ENCODE results near the gene DDX11.
A peak's percentile ranks its signal among the peaks of the same experiment; 100 is the strongest.
"Not testable (repeated sequence)": the region's sequence is repeated elsewhere in the genome, so short reads cannot be mapped to it uniquely, and the experiment has no call there.

DDX11 gene

DNA sequence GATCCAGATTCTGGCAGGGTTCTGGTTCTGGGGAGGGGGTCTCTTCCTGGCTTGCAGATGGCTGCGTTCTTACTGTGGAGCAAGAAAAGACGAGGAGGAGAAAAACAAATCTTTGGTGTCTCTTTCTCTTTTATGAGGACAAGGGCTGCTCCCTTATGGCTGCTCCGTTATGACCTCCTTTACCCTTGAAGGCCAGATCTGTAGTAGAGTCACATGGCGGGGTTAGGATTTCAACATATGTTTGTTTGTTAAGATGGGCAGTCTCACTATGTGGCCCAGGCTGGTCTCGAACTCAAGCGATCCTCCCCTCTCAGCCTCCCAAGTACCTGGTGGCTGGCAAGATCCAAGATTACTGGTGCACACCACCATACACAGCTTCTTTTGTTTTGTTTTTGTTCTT, 5.8 kb downstream of the DDX11 start:
- DNase-seq; H3K4me3 Mint-ChIP-seq; H3K9me3 Mint-ChIP-seq; H3K27me3 Mint-ChIP-seq; H3K27ac Mint-ChIP-seq; ATAC-seq (replicated peaks): not testable (repeated sequence)
- H3K4me1 Mint-ChIP-seq, result peaks cover 15 to 17% of the 10 kb centered on the region in 2 donors
- H3K36me3 Mint-ChIP-seq, result peaks cover 31 to 36% of the 10 kb centered on the region in 2 donors

DNA sequence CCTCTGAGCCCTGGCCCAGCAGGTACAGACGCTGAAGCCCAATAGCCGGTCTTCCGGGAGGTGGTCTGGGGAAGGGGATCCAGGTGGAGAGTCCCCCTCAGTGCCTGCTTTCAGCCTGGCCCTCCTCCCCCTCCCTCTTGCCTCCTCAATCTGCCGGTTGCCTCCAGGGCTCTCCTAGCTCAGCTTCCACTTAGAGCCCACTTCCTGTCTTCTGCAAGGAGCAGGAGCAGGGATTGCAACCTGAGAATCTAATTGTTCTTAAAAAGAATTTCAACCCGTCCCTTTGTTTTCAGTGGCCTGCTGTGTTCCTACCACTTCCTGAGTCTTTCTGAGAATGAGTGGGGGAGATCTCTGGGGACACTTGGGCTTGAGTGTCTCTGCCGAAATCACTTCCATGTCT, 6.6 kb downstream of the DDX11 start:
- not testable (repeated sequence) for H3K27me3 Mint-ChIP-seq; H3K9me3 Mint-ChIP-seq; H3K4me3 Mint-ChIP-seq; ATAC-seq (replicated peaks); DNase-seq; H3K27ac Mint-ChIP-seq
- H3K4me1 Mint-ChIP-seq, result peaks cover 10 to 15% of the 10 kb centered on the region in 2 donors
- peaks cover 36 to 44% of the 10 kb centered on the region in 2 donors for H3K36me3 Mint-ChIP-seq

DNA sequence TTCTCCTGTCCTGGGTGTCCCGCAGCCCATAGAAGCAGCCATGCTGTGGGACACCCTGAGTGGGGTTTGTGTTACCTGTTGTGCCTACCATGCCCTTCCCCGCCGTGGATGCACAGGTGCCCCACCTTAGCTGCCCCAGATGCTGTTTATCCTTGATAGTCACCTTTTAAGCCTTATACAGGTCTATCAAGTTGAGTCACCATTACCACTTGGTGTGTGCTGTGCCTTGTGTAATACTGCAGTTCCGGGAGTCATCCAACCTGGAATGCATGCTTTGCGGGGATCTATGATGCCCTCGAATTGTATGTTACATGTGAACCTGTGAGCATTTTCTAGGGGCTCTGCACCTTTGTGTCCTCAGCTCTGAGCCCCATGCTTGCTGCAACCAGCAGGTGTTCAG, 7.6 kb downstream of the DDX11 start:
- peaks cover 6 to 12% of the 10 kb centered on the region in 2 donors for H3K4me1 Mint-ChIP-seq
- H3K4me3 Mint-ChIP-seq, result not testable (repeated sequence)

DNA sequence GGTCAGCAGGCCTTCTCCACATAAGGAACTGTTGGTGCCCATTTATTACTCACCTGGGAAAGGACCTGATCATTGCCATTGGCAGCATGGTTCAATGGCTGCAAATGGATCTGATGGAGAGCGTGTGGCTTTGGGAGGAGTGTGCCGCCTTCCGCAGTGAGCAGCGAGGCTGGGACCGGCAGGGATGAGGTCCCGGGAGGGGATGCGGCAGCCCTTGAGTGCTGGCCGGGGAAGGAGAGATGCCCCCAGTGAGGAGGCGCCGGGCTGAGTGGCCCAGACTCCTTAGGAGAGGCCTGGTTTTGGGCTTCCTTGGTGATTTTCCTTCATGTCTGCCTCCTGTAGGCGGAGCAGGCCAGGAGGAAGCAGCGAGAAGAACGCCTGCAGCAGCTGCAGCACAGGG, 10.6 kb downstream of the DDX11 start:
- not testable (repeated sequence) for DNase-seq; H3K9me3 Mint-ChIP-seq; H3K4me3 Mint-ChIP-seq; ATAC-seq (replicated peaks); H3K27me3 Mint-ChIP-seq; H3K4me1 Mint-ChIP-seq
- peaks cover 43 to 50% of the 10 kb centered on the region in 2 donors for H3K36me3 Mint-ChIP-seq
- H3K27ac Mint-ChIP-seq, result peak overlapping the region; percentile 5

More for the DNA sequence above, 7.6 kb downstream of the DDX11 start:
- H3K36me3 Mint-ChIP-seq, result peaks cover 34 to 44% of the 10 kb centered on the region in 2 donors
- H3K9me3 Mint-ChIP-seq; DNase-seq; ATAC-seq (replicated peaks); H3K27ac Mint-ChIP-seq; H3K27me3 Mint-ChIP-seq: not testable (repeated sequence)

DNA sequence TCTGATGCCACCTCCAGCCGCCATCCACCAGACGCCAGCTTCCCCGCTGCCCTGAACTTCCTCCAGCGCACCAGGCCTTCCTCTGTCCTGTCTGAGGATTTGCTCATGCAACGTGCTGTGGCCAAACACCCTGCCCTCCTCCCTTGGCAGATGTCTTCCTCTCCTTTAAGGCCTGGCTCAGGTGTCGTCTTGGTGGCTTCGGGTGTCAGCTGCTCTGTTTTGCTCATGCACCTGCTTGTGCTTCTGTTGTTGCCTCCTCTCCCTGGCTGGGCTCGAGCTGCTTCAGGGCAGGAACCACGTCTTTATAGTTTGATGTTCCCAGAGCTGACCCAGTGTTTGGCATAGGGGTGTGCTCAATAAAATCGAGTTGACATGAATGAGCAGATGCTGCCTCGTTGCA, 12.4 kb downstream of the DDX11 start:
- H3K9me3 Mint-ChIP-seq; ATAC-seq (replicated peaks); H3K27me3 Mint-ChIP-seq; H3K4me3 Mint-ChIP-seq; DNase-seq; H3K4me1 Mint-ChIP-seq; H3K27ac Mint-ChIP-seq: not testable (repeated sequence)
- H3K36me3 Mint-ChIP-seq, result peaks cover 37 to 42% of the 10 kb centered on the region in 2 donors

DNA sequence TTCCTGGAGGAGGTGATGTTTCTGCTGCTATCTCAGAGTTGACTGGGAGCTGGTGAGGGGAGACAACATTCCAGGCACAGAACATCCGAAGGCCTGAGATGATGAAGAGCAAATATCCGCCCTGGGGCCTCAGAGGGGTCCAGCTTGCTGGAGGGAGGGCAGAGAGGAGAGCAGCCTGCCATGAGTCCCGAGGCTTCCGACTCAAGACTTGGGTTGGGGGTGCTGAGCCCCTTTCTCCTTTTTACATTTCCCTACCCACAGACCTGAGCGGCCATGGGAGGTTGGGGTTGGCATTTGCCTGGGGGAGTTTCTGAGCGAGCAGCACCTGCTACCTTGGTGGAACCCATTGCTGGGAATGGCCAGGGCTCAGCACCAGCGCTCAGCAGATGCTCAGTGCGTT, 13.8 kb downstream of the DDX11 start:
- H3K9me3 Mint-ChIP-seq, H3K27me3 Mint-ChIP-seq: not testable (repeated sequence)
- H3K36me3 Mint-ChIP-seq, result peaks cover 35 to 44% of the 10 kb centered on the region in 2 donors

DNA sequence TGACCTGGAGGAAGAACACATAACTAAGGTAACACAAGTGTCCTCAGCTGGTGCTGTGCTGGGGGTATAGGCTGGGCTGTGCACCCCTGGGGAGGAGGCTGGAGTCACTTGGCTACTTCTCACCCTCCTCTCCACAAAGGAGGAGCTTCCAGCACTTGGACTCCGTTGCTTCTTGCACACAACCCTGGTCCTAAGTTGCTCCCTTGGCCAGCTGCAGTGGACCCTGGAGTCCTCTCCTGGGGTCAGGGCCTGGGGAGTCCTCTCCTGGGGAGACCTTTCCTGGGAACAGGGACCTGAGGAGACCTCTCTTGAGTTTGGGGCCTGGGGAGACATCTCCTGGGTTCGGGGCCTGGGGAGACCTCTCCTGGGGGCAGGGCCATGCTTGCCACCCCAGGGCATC, 14.3 kb downstream of the DDX11 start:
- not testable (repeated sequence) for H3K27me3 Mint-ChIP-seq; ATAC-seq (replicated peaks); H3K4me3 Mint-ChIP-seq; H3K27ac Mint-ChIP-seq; DNase-seq; H3K4me1 Mint-ChIP-seq; H3K9me3 Mint-ChIP-seq
- H3K36me3 Mint-ChIP-seq, result peaks cover 38 to 47% of the 10 kb centered on the region in 2 donors

More for the DNA sequence above, 13.8 kb downstream of the DDX11 start:
- not testable (repeated sequence) for ATAC-seq (replicated peaks); H3K27ac Mint-ChIP-seq; H3K4me1 Mint-ChIP-seq; H3K4me3 Mint-ChIP-seq; DNase-seq

DNA sequence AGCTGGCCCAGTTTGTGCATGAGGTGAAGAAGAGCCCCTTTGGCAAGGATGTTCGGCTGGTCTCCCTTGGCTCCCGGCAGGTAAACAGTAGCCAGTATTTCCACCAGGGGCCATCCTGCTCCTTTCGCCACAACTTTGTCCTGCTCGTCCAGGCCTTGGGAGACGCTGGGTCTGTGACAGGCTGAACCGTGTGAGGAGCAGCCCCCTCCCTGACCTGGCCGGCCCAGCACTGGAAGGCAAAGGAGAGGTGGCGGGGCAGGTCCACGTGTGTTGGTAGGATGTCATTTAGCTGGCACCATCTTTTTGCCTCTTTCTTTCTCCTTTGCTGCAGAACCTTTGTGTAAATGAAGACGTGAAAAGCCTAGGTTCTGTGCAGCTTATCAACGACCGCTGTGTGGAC, 15.4 kb downstream of the DDX11 start:
- Mint-ChIP-seq H3K9me3 (no peaks in the 10 kb centered on the region), H3K36me3 (peaks cover 36 to 45% of the 10 kb centered on the region in 2 donors), H3K27ac (no peak overlapping the region), H3K4me3 (no peak overlapping the region), H3K4me1 (peaks cover 0 to 1% of the 10 kb centered on the region in 2 donors), H3K27me3 (no peaks in the 10 kb centered on the region)
- ATAC-seq (replicated peaks), result no peak
- no peak for DNase-seq

DNA sequence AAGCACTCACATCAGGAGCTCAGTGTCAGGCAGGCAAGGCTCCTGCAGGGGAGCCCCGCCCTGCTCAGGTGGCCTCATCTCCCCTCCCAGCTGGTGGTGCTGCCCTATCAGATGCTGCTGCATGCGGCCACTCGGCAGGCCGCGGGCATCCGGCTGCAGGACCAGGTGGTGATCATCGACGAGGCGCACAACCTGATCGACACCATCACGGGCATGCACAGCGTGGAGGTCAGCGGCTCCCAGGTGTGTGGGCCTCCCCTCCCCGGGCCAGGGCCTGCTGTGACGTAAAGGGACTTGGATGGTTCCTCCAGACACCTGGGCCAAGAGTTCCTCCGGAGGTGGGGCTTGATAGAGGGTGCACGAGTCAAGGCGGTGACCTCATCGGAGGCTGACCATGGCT, 18.0 kb downstream of the DDX11 start:
- H3K4me1 Mint-ChIP-seq; ATAC-seq (replicated peaks); DNase-seq; H3K4me3 Mint-ChIP-seq; H3K9me3 Mint-ChIP-seq; H3K27me3 Mint-ChIP-seq; H3K27ac Mint-ChIP-seq: not testable (repeated sequence)
- peaks cover 39 to 47% of the 10 kb centered on the region in 2 donors for H3K36me3 Mint-ChIP-seq

DNA sequence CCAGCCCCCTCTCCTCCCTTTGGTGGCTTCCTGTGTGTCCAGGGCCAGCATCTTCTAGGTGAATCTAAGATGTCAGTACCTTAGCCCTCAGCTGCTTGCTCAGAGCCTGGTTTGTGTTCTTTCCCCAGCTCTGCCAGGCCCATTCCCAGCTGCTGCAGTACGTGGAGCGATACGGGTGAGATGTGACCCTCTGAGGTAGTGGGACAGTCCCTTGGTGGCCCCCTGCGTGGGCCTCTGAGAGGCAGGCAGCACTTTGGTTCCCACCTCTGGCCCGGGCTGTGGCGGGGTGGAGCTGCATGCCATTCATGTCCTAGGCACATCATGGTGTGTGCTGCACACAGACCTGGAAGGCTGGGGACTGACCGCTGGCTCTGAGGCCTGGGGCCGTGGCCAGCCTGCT, 19.1 kb downstream of the DDX11 start:
- not testable (repeated sequence) for H3K27me3 Mint-ChIP-seq; DNase-seq; H3K4me1 Mint-ChIP-seq; H3K9me3 Mint-ChIP-seq; H3K27ac Mint-ChIP-seq; H3K4me3 Mint-ChIP-seq; ATAC-seq (replicated peaks)
- peaks cover 39 to 47% of the 10 kb centered on the region in 2 donors for H3K36me3 Mint-ChIP-seq

DNA sequence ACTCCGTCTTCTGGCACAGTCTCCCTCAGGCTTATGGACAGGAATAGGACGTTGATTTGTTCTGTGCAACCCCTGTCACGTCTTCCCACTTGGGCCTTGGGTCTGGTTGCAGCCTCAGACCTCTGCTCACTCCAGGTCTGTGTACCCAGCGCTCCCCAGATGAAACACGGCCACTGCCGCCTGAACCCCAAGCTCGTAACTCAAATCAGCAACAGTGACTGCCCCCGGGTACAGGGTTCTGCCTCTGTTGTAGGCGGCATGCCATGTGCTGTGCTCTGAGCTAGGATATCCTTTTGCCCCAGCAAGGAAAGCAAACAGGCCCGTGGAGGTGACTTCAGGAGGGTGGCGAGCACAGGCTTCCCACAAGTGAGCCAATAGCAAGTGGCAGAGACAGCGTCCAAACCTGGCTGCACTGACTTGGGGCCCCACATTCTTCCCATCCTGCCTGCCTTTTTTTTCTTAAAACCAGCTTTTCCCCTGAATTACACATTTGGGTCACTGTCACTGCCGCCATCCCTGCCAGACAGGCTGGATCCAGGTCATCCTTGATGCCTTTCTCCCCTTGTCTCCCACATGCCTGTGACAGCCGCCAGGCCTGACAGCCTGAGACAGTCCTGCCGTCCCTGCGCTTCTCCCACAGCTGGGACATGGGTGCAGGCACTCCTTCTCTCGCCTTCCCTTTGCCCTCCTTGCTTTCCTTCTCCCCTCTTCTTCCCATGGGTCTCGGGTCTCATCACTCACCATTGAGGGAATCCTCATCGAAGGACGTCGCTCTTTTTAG, 21.6 kb downstream of the DDX11 start:
- not testable (repeated sequence) for H3K9me3 Mint-ChIP-seq; H3K27ac Mint-ChIP-seq; ATAC-seq (replicated peaks); DNase-seq; H3K27me3 Mint-ChIP-seq; H3K4me3 Mint-ChIP-seq; H3K4me1 Mint-ChIP-seq
- peaks cover 24 to 40% of the 10 kb centered on the region in 2 donors for H3K36me3 Mint-ChIP-seq

DNA sequence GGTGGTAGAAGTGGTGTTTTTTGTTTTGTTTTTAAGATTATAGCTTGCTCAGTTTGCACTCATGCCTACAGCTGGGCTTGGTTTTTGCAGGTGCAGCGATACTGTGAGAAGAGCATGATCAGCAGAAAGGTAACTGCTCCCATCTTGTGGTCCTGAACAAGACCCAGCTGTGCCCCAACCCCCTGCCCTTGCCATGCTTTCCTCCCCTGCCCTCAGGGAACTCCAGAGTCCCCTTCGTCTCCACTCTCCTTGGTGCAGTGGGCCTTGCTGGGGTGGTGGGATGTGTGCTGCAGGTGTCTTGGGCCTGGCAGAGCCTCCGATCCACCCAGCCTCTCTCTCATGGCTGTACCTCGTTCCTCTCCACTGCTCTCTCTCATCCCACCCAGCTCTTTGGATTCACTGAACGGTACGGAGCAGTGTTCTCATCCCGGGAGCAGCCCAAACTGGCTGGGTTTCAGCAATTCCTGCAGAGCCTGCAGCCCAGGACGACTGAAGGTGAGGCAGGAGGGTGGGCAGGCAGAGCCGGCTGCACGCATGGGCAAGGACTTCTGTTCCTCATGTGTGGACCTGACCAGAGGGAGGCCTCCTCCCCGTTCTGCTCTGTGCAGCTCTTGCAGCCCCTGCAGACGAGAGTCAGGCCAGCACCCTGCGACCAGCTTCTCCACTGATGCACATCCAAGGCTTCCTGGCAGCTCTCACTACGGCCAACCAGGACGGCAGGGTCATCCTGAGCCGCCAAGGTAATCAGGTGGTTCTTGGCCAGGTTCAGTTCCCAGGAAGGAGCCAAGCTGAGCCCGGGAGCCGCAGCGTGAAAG, 22.8 kb downstream of the DDX11 start:
- ATAC-seq (replicated peaks); DNase-seq; H3K4me1 Mint-ChIP-seq; H3K4me3 Mint-ChIP-seq; H3K9me3 Mint-ChIP-seq; H3K27ac Mint-ChIP-seq; H3K27me3 Mint-ChIP-seq: not testable (repeated sequence)
- H3K36me3 Mint-ChIP-seq, result peaks cover 24 to 51% of the 10 kb centered on the region in 2 donors

DNA sequence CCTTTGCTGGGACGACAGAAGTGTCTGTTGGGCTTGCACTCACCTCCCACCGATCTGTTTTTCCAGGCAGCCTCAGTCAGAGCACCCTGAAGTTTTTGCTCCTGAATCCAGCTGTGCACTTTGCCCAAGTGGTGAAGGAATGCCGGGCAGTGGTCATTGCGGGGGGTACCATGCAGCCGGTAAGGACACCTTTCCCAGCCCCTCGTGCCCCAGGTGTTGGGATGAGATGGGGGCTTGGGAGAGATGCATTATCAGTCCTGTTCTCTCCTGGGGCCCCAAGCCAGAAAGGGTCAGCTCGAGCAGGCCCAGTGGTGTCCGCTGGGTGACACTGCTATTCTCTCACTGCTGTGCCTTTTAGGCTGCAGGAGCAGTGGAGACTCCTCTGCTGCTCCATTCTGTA, 24.2 kb downstream of the DDX11 start:
- DNase-seq; H3K9me3 Mint-ChIP-seq; H3K27ac Mint-ChIP-seq; ATAC-seq (replicated peaks); H3K4me3 Mint-ChIP-seq; H3K4me1 Mint-ChIP-seq; H3K27me3 Mint-ChIP-seq: not testable (repeated sequence)
- peaks cover 30 to 53% of the 10 kb centered on the region in 2 donors for H3K36me3 Mint-ChIP-seq

DNA sequence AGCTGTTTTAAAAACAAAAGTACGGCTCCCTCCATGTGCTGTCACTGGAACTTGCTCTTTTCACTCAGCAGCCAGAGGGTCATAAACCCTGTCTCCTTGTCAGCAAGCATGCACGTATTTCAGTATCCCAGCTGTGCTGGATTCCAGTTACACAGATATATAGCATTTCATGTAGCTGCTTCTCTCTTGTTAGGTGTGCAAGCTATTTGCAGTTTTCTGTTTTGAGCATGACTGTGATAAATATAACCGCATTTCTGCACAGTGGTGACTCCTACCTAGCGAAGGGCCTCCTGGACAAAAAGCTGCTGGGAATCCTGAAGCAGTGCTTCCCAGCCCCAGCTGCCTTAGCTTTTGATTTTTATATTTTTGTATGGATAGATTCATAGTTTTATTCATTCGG, 24.7 kb downstream of the DDX11 start:
- H3K4me3 Mint-ChIP-seq; H3K27me3 Mint-ChIP-seq; ATAC-seq (replicated peaks); DNase-seq; H3K27ac Mint-ChIP-seq; H3K4me1 Mint-ChIP-seq; H3K9me3 Mint-ChIP-seq: not testable (repeated sequence)
- H3K36me3 Mint-ChIP-seq, result peaks cover 34 to 57% of the 10 kb centered on the region in 2 donors

DNA sequence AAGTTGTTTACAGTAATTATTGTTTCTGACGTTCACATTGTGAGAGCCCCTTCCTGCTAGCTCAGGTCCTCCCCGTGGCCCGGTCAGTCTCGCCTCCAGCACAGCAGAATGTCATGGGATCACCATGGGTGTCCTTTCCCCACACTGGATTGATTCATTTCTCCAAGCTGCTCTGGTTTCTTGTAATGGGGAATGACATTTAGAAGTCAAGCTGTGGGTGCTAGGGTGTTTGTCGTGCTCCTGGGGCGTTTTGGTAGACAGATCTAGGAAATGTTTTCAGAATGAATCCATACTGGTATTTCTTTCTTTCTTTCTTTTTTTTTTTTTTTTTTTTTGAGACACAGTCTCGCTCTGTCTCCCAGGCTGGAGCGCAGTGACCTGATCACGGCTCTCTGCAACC, 25.1 kb downstream of the DDX11 start:
- not testable (repeated sequence) for ATAC-seq (replicated peaks); H3K4me3 Mint-ChIP-seq; H3K27ac Mint-ChIP-seq; H3K9me3 Mint-ChIP-seq; H3K4me1 Mint-ChIP-seq; DNase-seq; H3K27me3 Mint-ChIP-seq
- H3K36me3 Mint-ChIP-seq, result peaks cover 36 to 61% of the 10 kb centered on the region in 2 donors

Data from stimulated activated naive B cell treated with anti-CD40 and anti-IgM and Interleukin-4, amounts not matched to agents 10 μg/mL and 1 μg/mL and 100 μg/mL, for 72 hours (primary cell).